GM18858 (cell line): ENCODE data around the gene NSD1.

Source experiments
- ATAC-seq: cut with Tn5 transposase; IDR thresholded peaks from one replicate; pipeline ENCODE4 v1.9.1; 2021; ENCODE audit not compliant: unreplicated experiment

Gene NSD1

GRCh38 chr5:177317959-177318377, 184.4 kb downstream of the NSD1 start:
- no peak for ATAC-seq

- ATAC-seq: no peak
Observed at GRCh38 chr5:177319913-177320588, 186.5 kb downstream of the NSD1 start.

- no peak for ATAC-seq
Observed at GRCh38 chr5:177320879-177321278, 187.3 kb downstream of the NSD1 start.

GRCh38 chr5:177325868-177326381, 192.4 kb downstream of the NSD1 start:
- no peak for ATAC-seq

- ATAC-seq: no peak
Observed at GRCh38 chr5:177327539-177328522, 194.3 kb downstream of the NSD1 start.

- no peak for ATAC-seq
Observed at GRCh38 chr5:177328545-177329231, 195.1 kb downstream of the NSD1 start.

GRCh38 chr5:177329883-177330282, 196.3 kb downstream of the NSD1 start:
- ATAC-seq: no peak

- ATAC-seq: no peak
Observed at GRCh38 chr5:177330991-177331842, 197.6 kb downstream of the NSD1 start.

GRCh38 chr5:177332031-177332895, 198.7 kb downstream of the NSD1 start:
- ATAC-seq: no peak

- no peak for ATAC-seq
Observed at GRCh38 chr5:177332896-177333260, 199.3 kb downstream of the NSD1 start.

- ATAC-seq: no peak
Observed at GRCh38 chr5:177333420-177334154, 200.0 kb downstream of the NSD1 start.

GRCh38 chr5:177334155-177334551, 200.6 kb downstream of the NSD1 start:
- no peak for ATAC-seq

- no peak for ATAC-seq
Observed at GRCh38 chr5:177334781-177335700, 201.5 kb downstream of the NSD1 start.

- ATAC-seq: no peak
Observed at GRCh38 chr5:177335701-177336065, 202.1 kb downstream of the NSD1 start.

GRCh38 chr5:177336112-177336511, 202.5 kb downstream of the NSD1 start:
- ATAC-seq: no peak

- ATAC-seq: no peak
Observed at GRCh38 chr5:177336603-177337494, 203.3 kb downstream of the NSD1 start.
